GM21825 (cell line): ENCODE data around the gene STK35.

Source experiments
- ATAC-seq: cut with Tn5 transposase; IDR thresholded peaks from one replicate; pipeline ENCODE4 v1.9.1; 2021; ENCODE audit warnings: mild to moderate bottlenecking, moderate library complexity; ENCODE audit not compliant: unreplicated experiment

STK35 gene

GRCh38 chr20:2132461-2132901 lies 30.9 kb downstream of the STK35 start:
- ATAC-seq = no peak

- ATAC-seq = no peak
Measured at GRCh38 chr20:2133318-2134183, 31.9 kb downstream of the STK35 start.

- no peak for ATAC-seq
Measured at GRCh38 chr20:2135013-2135412, 33.4 kb downstream of the STK35 start.

GRCh38 chr20:2136275-2136674 lies 34.6 kb downstream of the STK35 start:
- no peak for ATAC-seq

- ATAC-seq = no peak
Measured at GRCh38 chr20:2137552-2138201, 36.0 kb downstream of the STK35 start.

- ATAC-seq = no peak
Measured at GRCh38 chr20:2138396-2138795, 36.8 kb downstream of the STK35 start.

- ATAC-seq = no peak
Measured at GRCh38 chr20:2139250-2139649, 37.6 kb downstream of the STK35 start.

- ATAC-seq = no peak
Measured at GRCh38 chr20:2139736-2140135, 38.1 kb downstream of the STK35 start.

GRCh38 chr20:2140561-2140960 lies 38.9 kb downstream of the STK35 start:
- no peak for ATAC-seq

- ATAC-seq = no peak
Measured at GRCh38 chr20:2141600-2142575, 40.3 kb downstream of the STK35 start.

GRCh38 chr20:2142649-2143048 lies 41.0 kb downstream of the STK35 start:
- no peak for ATAC-seq

GRCh38 chr20:2143594-2143993 lies 42.0 kb downstream of the STK35 start:
- no peak for ATAC-seq

GRCh38 chr20:2144850-2145249 lies 43.2 kb downstream of the STK35 start:
- no peak for ATAC-seq

- no peak for ATAC-seq
Measured at GRCh38 chr20:2145376-2145775, 43.7 kb downstream of the STK35 start.

GRCh38 chr20:2146080-2146867 lies 44.6 kb downstream of the STK35 start:
- ATAC-seq = no peak

GRCh38 chr20:2149507-2149906 lies 47.9 kb downstream of the STK35 start:
- ATAC-seq = no peak

GRCh38 chr20:2150660-2151059 lies 49.0 kb downstream of the STK35 start:
- no peak for ATAC-seq

GRCh38 chr20:2151858-2152281 lies 50.2 kb downstream of the STK35 start:
- ATAC-seq = no peak

- ATAC-seq = no peak
Measured at GRCh38 chr20:2152317-2152716, 50.7 kb downstream of the STK35 start.

GRCh38 chr20:2153326-2153725 lies 51.7 kb downstream of the STK35 start:
- no peak for ATAC-seq
